GM12878 (cell line): ENCODE measurements around the gene ACOT13. TPM values are rescaled to one million over a fixed set of nuclear protein-coding genes. Genes with fewer than 3 reads are reported as not detected.

Experiments used
- CREM ChIP-seq: IDR thresholded peaks from 2 replicates; pipeline ENCODE4 v1.6.1; 2014; ENCODE audit warnings: antibody characterized with exemption, low read depth
- HCFC1 ChIP-seq: fragments of 150-350 bp; IDR thresholded peaks from 2 replicates; pipeline ENCODE4 v1.6.1; 2014; ENCODE audit warnings: low read length
- IKZF1 ChIP-seq: fragments of 450-650 bp; conservative IDR thresholded peaks from 2 replicates; pipeline ENCODE4 v1.6.1; 2017; ENCODE audit warnings: antibody characterized with exemption, mild to moderate bottlenecking
- NFXL1 ChIP-seq: fragments of 450-650 bp; IDR thresholded peaks from 2 replicates; pipeline ENCODE4 v1.6.1; 2017; ENCODE audit warnings: antibody characterized with exemption, mild to moderate bottlenecking, borderline replicate concordance
- RUNX3 ChIP-seq: IDR thresholded peaks from 2 replicates; pipeline ENCODE4 v1.6.1; 2012; ENCODE audit warnings: low read length, inconsistent platforms
- TARDBP ChIP-seq: IDR thresholded peaks from 2 replicates; pipeline ENCODE4 v1.6.1; 2016; ENCODE audit warnings: borderline replicate concordance
- ZBTB40 ChIP-seq: fragments of 450-650 bp; IDR thresholded peaks from 2 replicates; pipeline ENCODE4 v1.6.1; 2016; ENCODE audit warnings: mild to moderate bottlenecking, moderate library complexity, borderline replicate concordance
- ZNF384 ChIP-seq: IDR thresholded peaks from 2 replicates; pipeline ENCODE4 v1.6.1; 2012; ENCODE audit warnings: low read depth, mild to moderate bottlenecking, low read length, improper control_type of control experiment, borderline replicate concordance
- polyA plus RNA-seq, 11 experiments: library from polyadenylated mRNA; depleted of rRNA in 4 of 11; unstranded in 6 of 11; stranded (reverse) in 5 of 11; fragments of >200 nt; fragmentation: Nextera tagmentation in 4 of 11; fragmentation: Illumina TruSeq in 1 of 11; extraction: Ambion mirVana in 4 of 11; extraction: Trizol in 1 of 11; gene quantifications; 1 replicate in 1 of 11; 2 replicates in 10 of 11; pipeline versions ENCODE4 v1.2.1 to v1.2.3, GENCODE V29; 2011 to 2016; ENCODE audit warnings: inconsistent platforms in 2 of 11, missing spikeins in 2 of 11, low read depth in 1 of 11
- total RNA-seq, 4 experiments: library from RNA; depleted of rRNA in 3 of 4; stranded (reverse); fragments of >200 nt in 3 of 4; fragmentation: Illumina TruSeq in 1 of 4; extraction: Trizol in 1 of 4; gene quantifications; 2 replicates each; pipeline versions ENCODE4 v1.2.1 to v1.2.3, GENCODE V29; 2013 to 2021
- TF ChIP-seq, protein P1 (sequence below): IDR thresholded peaks from 2 replicates; pipeline ENCODE4 v1.6.1; 2012; ENCODE audit warnings: low read length, inconsistent platforms
- TF ChIP-seq, protein P2 (sequence below): fragments of 450-650 bp; IDR thresholded peaks from 2 replicates; pipeline ENCODE4 v1.6.1; 2017; ENCODE audit warnings: mild to moderate bottlenecking, low read depth, inconsistent platforms; ENCODE audit not compliant: poor library complexity, severe bottlenecking

The ACOT13 gene
- total and polyA plus RNA-seq, 10 of the 15 experiments (the other 5 are each of a cell fraction or from before 2014, with no cell fraction given) = 6.0 to 60.6 (median 36.6) TPM

DNA sequence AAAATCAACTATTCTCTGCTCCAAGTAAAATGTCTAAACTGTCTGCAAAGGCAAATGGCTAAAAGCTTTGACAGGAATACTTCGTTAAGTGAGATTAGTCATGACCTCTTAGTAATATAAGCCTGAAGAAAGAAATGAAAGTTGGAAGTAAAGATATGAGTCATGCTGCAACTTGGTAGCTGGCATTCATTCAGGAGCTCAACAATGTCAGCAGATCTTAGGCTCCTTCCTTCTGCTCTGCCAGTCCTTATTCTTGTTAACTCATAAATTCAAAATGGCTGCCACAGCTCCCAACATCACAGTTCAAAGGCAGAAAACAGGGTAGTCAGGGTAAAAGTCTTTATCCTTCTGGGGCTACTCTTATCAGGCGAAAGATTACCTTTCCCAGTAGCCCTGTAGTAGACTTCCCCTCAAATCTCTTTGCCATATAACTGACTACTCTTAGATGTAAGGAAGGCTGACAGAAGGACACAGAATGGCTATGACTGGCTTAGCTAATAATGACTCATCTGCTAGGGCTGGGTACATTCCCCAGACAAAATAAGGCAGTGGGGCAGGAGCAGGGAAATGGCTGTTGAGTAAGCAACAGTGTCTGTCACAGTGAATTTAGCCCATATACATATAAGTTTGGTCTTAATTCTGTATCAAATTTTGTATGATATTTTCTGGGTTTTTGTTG is 76.5 kb downstream of the ACOT13 start (continued):
- TF ChIP-seq, protein P1, sequence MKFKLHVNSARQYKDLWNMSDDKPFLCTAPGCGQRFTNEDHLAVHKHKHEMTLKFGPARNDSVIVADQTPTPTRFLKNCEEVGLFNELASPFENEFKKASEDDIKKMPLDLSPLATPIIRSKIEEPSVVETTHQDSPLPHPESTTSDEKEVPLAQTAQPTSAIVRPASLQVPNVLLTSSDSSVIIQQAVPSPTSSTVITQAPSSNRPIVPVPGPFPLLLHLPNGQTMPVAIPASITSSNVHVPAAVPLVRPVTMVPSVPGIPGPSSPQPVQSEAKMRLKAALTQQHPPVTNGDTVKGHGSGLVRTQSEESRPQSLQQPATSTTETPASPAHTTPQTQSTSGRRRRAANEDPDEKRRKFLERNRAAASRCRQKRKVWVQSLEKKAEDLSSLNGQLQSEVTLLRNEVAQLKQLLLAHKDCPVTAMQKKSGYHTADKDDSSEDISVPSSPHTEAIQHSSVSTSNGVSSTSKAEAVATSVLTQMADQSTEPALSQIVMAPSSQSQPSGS = peak; percentile 60; the same call in 1 of the 2 replicates
- TF ChIP-seq RUNX3 (peak; percentile 14; the same call in 1 of the 2 replicates), NFXL1 (no peak), CREM (peak; percentile 10; the same call in 1 of the 2 replicates), HCFC1 (no peak), ZBTB40 (no peak), ZNF384 (no peak), IKZF1 (peak; percentile 60), TARDBP (no peak)
- TF ChIP-seq, protein P2, sequence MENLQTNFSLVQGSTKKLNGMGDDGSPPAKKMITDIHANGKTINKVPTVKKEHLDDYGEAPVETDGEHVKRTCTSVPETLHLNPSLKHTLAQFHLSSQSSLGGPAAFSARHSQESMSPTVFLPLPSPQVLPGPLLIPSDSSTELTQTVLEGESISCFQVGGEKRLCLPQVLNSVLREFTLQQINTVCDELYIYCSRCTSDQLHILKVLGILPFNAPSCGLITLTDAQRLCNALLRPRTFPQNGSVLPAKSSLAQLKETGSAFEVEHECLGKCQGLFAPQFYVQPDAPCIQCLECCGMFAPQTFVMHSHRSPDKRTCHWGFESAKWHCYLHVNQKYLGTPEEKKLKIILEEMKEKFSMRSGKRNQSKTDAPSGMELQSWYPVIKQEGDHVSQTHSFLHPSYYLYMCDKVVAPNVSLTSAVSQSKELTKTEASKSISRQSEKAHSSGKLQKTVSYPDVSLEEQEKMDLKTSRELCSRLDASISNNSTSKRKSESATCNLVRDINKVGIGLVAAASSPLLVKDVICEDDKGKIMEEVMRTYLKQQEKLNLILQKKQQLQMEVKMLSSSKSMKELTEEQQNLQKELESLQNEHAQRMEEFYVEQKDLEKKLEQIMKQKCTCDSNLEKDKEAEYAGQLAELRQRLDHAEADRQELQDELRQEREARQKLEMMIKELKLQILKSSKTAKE = no peak
